GM10847 (cell line): ENCODE results near the gene COX4I2.

Experiments
- POLR2A ChIP-seq: IDR thresholded peaks from 2 replicates; pipeline ENCODE4 v1.6.1; 2011; ENCODE audit not compliant: insufficient read length; ENCODE audit errors: extremely low read depth

The COX4I2 gene

DNA sequence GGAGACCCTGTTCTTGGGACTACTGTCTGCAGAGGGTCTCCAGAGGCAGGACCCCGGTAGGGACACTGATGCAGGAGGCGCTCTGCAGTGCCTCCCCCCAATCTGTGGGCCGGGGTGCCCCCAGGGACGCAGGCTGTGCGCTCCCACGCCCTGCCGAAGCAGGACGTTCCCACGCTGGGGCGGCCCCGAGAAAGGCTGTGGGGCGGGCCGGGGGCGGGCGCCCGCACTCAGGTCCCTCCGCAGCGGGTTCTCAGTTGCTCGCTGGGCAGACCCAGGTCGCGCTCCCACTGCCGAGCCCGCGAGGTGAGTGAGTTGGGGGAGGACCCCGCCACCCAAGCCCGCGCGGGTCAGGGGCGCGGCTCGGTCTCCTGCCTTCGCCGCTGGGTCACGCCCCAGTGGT is at the start of gene COX4I2:
TSS of gene COX4I2 (plus strand) at position 253 of the 400 bp plus-strand sequence. CDS start 1,106 bp downstream, outside the sequence.
- TF ChIP-seq POLR2A: no peak

DNA sequence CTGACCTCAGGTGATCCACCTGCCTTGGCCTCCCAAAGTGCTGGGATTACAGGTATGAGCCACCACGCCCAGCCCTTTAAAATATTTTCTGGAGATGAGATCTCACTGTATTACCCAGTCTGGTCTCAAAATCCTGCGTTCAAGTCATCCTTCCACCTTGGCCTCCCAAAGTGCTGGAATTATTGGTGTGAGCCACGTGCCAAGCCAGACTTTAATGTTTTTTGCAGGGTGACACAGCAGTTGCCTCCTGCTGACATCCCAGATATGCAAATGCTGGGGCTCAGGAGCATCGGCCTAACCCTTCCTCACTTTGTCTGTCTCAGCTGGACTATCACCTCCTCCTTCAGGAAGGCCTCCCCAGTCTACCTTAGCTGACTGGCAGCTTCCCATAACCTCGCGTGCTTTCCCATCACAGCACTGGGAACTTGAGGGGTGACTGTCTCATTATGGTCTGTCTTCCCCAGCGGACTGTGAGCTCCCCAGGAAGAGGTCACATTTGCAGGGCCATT is 46.9 kb upstream of the COX4I2 start:
- TF ChIP-seq POLR2A: no peak

DNA sequence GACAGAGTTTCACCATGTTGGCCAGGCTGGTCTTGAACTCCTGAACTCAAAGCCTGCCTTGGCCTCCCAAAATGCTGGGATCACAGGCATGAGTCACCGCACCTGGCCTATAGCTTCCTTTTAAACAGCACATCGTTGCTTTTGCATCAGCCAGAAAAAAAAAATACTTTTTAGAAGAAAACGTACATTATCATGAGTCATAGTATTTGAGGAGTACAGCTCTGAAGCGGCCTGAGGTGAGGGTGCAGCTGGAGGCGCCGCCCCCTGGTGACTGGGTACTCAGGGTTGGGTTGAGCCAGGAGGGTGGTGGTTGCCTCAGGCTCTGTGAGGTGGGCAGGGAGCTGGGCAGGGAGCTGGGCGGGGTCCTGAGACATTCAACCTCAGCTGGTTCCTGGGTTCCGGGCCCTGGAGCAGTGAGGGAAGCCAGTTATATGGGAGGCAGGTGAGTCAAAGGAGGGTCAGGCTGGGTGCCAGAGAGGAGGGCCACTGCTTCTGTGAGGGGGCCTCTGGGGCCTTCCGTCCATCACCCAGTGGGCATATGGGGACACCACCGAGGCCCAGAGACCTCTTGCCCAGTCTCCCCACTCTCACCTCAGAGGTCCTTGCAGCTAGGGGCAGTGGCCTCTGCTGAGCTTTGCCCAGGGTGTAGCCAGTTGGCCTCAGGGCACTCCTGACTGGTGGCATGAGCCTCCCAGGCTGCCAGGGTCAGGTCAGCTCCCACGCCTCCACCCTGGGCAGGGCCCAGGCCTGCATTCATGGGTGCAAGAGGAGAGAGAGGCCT is 44.3 kb upstream of the COX4I2 start:
- TF ChIP-seq POLR2A: no peak

DNA sequence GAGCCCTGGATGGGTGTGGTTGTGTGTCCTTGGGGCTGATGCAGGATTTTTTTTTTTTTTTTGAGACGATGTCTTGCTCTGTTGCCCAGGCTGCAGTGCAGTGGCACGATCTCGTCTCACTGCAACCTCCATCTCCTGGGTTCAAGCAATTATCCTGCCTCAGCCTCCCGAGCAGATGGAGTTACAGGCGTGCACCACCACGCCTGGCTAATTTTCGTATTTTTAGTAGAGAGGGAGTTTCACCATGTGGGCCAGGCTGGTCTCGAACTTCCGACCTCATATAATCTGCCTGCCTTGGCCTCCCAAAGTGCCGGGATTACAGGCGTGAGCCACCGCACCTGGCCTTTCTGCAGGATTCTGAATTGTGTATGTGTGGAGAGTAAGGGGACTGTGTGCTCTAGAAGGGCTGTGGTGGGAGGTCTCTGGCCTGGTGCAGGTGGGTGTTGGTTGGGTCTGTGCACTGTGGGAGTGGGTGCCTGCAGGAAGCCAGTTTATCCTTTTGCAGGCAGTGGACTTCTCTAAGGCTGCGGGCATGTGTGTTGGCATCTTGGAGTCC is 43.6 kb upstream of the COX4I2 start:
- TF ChIP-seq POLR2A: no peak

DNA sequence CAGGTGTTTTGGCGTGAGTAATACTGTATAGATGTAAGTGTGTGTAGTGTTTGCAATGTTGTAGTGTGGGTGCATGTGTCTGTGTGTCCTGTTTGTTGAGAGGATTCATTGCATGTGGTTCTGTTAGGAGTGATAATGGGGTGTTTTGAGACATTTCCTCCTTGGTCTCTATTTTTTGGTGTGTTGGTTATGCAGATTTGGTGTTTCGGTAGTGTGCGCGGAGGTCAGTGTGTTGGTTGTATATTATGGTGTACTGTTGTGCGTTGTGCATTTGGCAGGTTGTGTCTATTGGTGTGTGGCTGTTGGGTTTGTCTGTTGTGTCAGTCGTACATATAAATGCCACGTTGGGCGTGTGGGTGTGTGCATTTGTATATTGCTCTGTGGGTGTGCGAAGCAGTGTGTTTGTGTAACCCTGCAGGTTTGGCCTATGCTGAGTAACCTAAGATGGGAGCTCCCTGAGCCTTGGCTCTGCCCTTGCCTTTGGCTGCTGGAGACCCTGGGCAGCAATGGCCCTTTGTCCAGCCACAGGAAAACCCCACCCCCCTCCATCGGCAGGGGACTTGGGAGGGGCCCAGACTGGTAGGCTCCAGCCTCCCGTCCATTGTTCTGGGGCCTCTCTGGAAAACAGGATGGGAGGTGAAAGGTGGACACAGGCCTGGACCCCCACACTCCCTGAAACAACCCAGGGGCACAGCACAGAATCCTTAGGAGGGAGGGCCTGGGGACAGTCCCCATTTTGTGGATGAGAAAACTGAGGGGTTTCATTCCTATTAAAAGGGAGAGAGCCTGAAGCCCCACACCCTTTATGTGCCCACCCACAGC is 42.9 kb upstream of the COX4I2 start:
- no peak for TF ChIP-seq POLR2A

DNA sequence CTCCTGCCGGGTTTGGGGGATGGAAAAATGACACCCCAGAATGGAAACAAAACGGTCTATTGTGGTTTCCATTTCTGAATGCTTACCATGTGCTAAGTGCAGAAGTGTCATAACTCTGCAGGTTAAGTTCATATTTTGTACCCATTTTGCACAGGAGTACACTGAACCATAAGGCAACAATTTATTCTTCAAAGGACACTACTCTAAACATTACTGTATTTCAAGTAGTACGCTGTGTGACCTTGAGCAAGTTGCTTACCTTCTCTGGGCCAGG is 42.4 kb upstream of the COX4I2 start:
- no peak for TF ChIP-seq POLR2A

DNA sequence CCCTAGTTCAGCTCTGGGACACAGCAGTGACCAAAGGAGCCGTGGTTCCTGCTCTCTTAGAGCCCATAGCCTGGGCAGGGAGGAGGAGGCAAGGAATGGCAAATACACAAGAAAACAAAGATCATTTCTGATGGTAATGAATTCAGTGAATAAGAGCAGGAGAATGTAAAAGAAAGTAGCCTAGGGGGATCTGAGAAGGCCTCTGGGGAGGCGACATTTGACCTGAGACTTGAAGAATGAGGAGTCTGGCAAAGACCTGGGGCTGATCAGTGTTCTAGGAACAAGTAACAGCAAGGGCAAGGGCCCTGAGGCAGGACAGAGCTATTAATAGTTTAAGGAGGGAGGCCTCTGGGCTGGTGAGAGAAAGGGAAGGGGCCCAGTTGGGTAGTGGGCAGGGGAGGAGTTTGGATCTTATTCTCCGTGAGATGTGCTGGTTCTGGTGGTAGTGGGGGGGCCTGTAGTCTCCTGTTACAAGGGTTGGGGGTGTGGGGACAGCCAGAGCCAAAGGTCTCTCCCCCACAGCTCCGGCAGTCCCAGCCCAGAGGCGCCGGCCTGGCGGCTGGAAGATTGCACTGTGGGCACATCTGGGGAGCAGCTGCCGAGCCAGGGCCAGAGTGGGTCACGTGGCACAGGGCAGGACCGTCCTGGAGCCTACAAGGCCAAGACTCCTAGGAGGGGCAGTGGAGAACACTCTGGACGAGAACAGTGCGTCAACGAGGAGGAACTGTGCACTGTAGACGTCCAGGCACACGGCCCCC is 41.9 kb upstream of the COX4I2 start:
- no peak for TF ChIP-seq POLR2A

DNA sequence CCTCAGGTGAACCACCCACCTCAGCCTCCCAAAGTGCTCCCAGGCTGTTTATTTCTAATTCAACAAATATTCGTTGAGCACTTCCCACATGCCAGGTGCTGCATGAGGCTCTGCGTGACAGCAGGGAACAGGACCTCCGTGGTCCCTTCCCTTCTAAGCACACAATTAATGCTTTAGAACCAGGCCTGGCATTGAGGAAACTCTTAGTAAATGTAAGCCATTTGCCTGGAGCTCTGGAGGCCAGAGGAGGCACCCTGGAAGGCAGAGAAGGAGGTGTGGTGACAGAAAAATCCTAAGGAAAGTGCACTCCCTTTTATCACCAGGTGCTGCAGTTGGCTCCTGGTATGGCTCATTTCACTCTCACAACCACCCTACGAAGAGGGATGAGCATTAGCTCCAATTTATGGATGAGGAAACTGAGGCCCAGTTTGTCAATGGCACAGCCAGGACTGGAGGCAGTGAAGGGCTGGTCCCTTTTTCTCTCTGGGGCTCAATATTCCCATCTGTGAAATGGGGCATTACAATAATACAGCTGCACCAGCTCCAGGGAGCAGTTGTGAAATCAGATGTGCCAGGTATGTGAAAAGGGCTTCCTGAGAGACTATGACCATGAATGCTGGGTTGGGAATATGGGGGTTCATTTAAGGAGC is 40.8 kb upstream of the COX4I2 start:
- no peak for TF ChIP-seq POLR2A

DNA sequence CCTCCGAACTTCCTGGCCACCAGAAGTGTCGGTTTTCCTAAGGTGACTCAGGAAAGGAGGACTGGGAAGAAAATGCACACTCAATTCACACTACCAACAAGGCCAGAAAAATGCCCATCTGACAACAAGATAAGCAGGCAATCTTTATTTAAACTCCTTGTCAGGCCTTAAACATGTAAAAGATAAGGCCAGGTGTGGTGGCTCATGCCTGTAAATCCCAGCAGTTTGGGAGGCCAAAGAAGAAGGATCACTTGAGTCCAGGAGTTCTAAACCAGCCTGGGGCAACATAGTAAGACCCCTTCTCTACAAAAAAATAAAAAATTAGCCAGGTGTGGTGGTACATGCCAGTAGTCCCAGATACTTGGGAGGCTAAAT is 40.2 kb upstream of the COX4I2 start:
- TF ChIP-seq POLR2A: no peak

DNA sequence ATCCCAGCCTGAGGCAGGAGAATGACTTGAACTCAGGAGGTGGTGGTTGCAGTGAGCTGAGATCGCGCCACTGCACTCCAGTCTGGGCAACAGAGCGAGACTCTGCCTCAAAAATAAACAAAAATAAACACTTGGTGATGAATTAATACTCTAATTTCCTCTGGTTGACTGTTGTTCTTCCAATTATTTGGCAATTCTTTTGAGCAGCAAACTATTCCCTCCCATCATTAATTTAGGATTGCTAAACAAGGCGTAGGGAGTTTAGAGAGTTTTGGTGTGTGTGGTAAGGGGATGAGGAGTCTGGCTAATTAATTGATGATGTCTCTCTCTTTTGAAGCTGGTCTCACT is 35.3 kb upstream of the COX4I2 start:
- TF ChIP-seq POLR2A: no peak

DNA sequence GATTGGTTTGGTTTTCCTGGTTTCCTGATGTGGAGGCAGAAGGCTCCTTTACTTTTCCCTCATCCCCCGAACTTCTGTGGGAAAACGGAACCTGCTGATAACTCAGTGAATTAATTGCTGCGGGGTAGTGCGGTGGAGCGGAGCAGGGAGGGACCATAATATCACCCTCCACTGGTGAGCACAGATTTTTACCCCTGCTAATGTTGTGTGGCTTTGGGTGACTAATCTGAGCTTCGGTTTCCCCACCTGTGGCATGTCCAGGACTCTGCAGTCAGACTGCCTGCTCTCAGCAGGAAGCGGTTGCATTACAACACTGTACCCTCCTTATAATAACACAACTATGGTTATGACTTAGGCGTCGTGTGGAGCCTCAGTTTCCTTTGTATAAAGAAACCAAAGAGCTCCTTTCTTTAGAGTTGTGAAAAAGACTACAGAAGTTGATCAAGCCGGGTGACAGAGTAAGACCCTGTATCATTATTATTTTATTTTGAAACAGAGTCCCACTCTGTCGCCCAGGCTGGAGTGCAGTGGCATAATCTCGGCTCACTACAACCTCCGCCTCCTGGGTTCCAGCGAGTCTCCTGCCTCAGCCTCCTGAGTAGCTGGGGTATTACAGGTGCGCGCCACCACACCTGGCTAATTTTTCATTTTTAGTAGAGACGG is 34.8 kb upstream of the COX4I2 start:
- TF ChIP-seq POLR2A: no peak

DNA sequence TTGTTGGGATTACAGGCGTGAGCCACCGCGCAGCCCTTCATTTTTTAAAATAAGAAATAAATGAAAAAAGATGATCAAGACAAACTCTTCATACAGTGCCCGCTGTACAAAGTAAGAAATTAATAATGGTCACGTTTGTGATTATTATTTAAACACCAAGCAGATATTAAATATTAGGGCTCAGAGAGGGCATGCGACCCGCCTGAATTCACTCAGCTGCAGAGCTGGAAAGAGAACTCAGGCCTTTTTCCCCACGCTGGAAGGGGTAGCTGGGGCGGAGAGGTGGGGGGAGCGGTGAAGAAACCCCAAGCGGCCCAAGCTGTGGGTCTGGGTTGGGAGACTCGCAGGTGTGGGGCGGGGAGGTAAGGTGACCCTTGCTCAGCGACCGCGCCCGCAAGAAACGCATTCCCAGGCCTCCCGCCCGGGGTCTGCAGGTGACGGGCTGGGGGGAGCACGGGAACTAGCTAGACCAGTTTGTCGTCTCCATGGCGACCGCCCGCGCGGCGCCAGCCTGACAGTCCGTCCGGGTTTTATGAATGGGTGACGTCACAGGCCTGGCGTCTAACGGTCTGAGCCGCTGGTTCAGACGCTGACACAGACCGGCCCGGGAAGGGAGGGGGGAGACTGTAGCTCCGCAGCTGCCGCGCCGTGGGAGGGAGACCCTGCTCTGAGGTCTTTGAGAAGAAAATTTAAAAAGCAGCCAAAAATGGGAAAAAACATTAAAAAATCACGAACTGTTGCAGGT is 33.7 kb upstream of the COX4I2 start:
- TF ChIP-seq POLR2A: no peak

DNA sequence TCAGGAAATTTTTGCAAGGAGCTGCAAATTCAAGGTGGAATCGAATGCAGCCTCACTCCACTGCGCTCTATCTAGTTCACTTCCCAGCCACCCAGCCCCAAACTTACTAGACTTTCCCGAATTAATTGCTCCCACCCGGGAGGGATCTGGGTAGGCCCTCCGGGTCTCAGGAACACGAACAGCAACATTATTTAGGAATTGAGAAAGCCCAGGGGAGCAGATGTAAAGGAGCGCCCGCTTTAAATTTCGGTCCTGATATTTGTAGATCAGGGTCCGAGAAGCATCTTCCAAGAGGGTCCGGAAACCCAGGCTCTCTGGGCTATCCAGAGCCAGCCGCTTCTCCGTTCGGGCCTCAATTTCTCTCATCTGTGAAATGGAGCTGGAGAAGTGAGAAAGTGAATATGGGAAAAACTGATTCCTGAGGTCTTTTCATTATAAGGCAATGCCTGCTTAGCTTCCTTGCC is 33.1 kb upstream of the COX4I2 start:
- TF ChIP-seq POLR2A: no peak

DNA sequence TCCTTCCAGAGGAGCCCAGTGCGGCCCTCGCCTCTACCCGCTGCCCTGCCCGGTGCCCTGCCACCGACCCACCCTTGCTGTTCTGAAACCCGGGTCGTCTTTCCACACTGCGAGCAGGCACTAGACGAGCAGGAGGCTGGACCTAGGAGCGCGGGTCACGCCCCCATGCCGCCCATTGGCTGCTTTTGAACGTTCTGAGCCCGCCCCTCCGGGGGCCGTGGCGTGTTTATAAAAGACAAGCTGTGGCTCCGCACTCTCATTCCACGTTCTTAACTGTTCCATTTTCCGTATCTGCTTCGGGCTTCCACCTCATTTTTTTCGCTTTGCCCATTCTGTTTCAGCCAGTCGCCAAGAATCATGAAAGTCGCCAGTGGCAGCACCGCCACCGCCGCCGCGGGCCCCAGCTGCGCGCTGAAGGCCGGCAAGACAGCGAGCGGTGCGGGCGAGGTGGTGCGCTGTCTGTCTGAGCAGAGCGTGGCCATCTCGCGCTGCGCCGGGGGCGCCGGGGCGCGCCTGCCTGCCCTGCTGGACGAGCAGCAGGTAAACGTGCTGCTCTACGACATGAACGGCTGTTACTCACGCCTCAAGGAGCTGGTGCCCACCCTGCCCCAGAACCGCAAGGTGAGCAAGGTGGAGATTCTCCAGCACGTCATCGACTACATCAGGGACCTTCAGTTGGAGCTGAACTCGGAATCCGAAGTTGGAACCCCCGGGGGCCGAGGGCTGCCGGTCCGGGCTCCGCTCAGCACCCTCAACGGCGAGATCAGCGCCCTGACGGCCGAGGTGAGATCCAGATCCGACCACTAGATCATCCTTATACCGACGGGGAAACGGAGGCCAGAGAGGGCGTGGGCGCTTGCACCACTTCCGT is 32.4 kb upstream of the COX4I2 start, which contains the start of gene ID1:
TSS of gene ID1 (plus strand) at position 259 of the 871 bp plus-strand sequence. CDS start at position 358, 99 bp downstream.
- TF ChIP-seq POLR2A: no peak
